K562 (cell line): ENCODE data around the gene CHD6. TPM values are rescaled to one million over a fixed set of nuclear protein-coding genes. Genes with fewer than 3 reads are reported as not detected.

Experiments
- BACH1 ChIP-seq: fragments of 200-800 bp; sonication (Bioruptor generic); IDR thresholded peaks from 2 replicates; pipeline ENCODE4 v1.6.1; 2016; ENCODE audit warnings: missing genetic modification characterization, missing compliant biosample characterization
- CBFA2T2 ChIP-seq: fragments of 450-650 bp; conservative IDR thresholded peaks from 2 replicates; pipeline ENCODE4 v1.6.1; 2017; ENCODE audit warnings: mild to moderate bottlenecking
- EGR1 ChIP-seq: fragments of 450-650 bp; conservative IDR thresholded peaks from 2 replicates; pipeline ENCODE4 v1.6.1; 2017; ENCODE audit warnings: mild to moderate bottlenecking
- KDM2B ChIP-seq: fragments of 250-450 bp; sonication (Bioruptor Pico); IDR thresholded peaks from 2 replicates; pipeline ENCODE4 v1.8.0; 2021; ENCODE audit warnings: mild to moderate bottlenecking, moderate library complexity
- MAFF ChIP-seq: IDR thresholded peaks from 2 replicates; pipeline ENCODE4 v1.6.1; 2012; ENCODE audit warnings: low read length, improper control_type of control experiment
- NEUROD1 ChIP-seq: fragments of 150-350 bp; IDR thresholded peaks from 2 replicates; pipeline ENCODE4 v1.6.1; 2014; ENCODE audit warnings: borderline replicate concordance, low read length, low read depth; ENCODE audit not compliant: partially characterized antibody
- NFE2L1 ChIP-seq: fragments of 450-650 bp; IDR thresholded peaks from 2 replicates; pipeline ENCODE4 v1.6.1; 2016; ENCODE audit warnings: missing genetic modification characterization, low read depth, mild to moderate bottlenecking, missing compliant biosample characterization, moderate library complexity, borderline replicate concordance
- NUFIP1 ChIP-seq: fragments of 450-650 bp; IDR thresholded peaks from 2 replicates; pipeline ENCODE4 v1.6.1; 2018; ENCODE audit not compliant: partially characterized antibody
- POLR2G ChIP-seq: fragments of 200-400 bp; formaldehyde crosslinking; IDR thresholded peaks from 2 replicates; pipeline ENCODE4 v1.6.1; 2017; ENCODE audit warnings: low read depth, mild to moderate bottlenecking, antibody characterized with exemption, low read length, moderate library complexity
- RBM34 ChIP-seq: fragments of 200-400 bp; formaldehyde crosslinking; IDR thresholded peaks from 2 replicates; pipeline ENCODE4 v1.6.1; 2018; ENCODE audit warnings: low read length, borderline replicate concordance; ENCODE audit not compliant: insufficient read depth
- SMARCC2 ChIP-seq: fragments of 450-650 bp; IDR thresholded peaks from 2 replicates; pipeline ENCODE4 v1.6.1; 2017; ENCODE audit warnings: antibody characterized with exemption, moderate library complexity, mild to moderate bottlenecking, low read depth
- SMARCE1 ChIP-seq: fragments of 450-650 bp; IDR thresholded peaks from 2 replicates; pipeline ENCODE4 v1.7.1; 2016; ENCODE audit warnings: mild to moderate bottlenecking
- WHSC1 ChIP-seq: IDR thresholded peaks from one replicate; pipeline ENCODE4 v1.6.1; 2012; ENCODE audit warnings: low read length, control low read depth, inconsistent platforms
- ZNF431 ChIP-seq: sonication (generic); formaldehyde crosslinking; IDR thresholded peaks from 2 replicates; pipeline ENCODE4 v1.8.0; 2022; ENCODE audit warnings: mild to moderate bottlenecking, missing genetic modification reagents
- polyA plus RNA-seq, 8 experiments: library from polyadenylated mRNA; depleted of rRNA in 4 of 8; stranded (reverse) in 5 of 8; unstranded in 3 of 8; fragments of >200 nt; fragmentation: Nextera tagmentation in 2 of 8; fragmentation: Illumina TruSeq in 1 of 8; extraction: Ambion mirVana in 2 of 8; extraction: Trizol in 1 of 8; gene quantifications; 2 replicates each; pipeline versions ENCODE4 v1.2.1 to v1.2.3, GENCODE V29; 2011 to 2014; ENCODE audit warnings: inconsistent platforms in 1 of 8, missing spikeins in 1 of 8
- total RNA-seq, 7 experiments: library from RNA; depleted of rRNA in 6 of 7; stranded (reverse); fragments of >200 nt in 6 of 7; fragmentation: Illumina TruSeq in 2 of 7; extraction: Trizol in 2 of 7; gene quantifications; 2 replicates each; pipeline versions ENCODE4 v1.2.1 to v1.2.3, GENCODE V29; 2011 to 2021; ENCODE audit warnings: low replicate concordance in 1 of 7
- TF ChIP-seq, protein P1 (sequence below), 2 experiments: fragments of 450-650 bp; conservative IDR thresholded peaks; 2 replicates each; pipeline ENCODE4 v1.6.1; 2017; ENCODE audit warnings: mild to moderate bottlenecking in 2 of 2, moderate library complexity in 2 of 2
- TF ChIP-seq, protein P2 (sequence below): sonication (generic); formaldehyde crosslinking; IDR thresholded peaks from 2 replicates; pipeline ENCODE4 v1.8.0; 2022; ENCODE audit warnings: mild to moderate bottlenecking, missing genetic modification reagents
- TF ChIP-seq, protein P3 (sequence below), 2 experiments: IDR thresholded peaks; 2 replicates each; pipeline ENCODE4 v1.6.1; 2012; ENCODE audit warnings: improper control_type of control experiment in 2 of 2, low read depth in 2 of 2, low read length in 2 of 2, borderline replicate concordance in 1 of 2
- TF ChIP-seq, protein P4 (sequence below): fragments of 150-350 bp; conservative IDR thresholded peaks from 2 replicates; pipeline ENCODE4 v1.6.1; 2014; ENCODE audit warnings: low read length
- TF ChIP-seq, protein P5 (sequence below): fragments of 250-450 bp; sonication (Bioruptor Pico); IDR thresholded peaks from 2 replicates; pipeline ENCODE4 v1.4.0; 2020; ENCODE audit warnings: mild to moderate bottlenecking, moderate library complexity, borderline replicate concordance

The CHD6 gene
- total and polyA plus RNA-seq, 9 of the 15 experiments (the other 6 are each of a cell fraction or from before 2014, with no cell fraction given): 3.9 to 24.2 (median 12.8) TPM

DNA sequence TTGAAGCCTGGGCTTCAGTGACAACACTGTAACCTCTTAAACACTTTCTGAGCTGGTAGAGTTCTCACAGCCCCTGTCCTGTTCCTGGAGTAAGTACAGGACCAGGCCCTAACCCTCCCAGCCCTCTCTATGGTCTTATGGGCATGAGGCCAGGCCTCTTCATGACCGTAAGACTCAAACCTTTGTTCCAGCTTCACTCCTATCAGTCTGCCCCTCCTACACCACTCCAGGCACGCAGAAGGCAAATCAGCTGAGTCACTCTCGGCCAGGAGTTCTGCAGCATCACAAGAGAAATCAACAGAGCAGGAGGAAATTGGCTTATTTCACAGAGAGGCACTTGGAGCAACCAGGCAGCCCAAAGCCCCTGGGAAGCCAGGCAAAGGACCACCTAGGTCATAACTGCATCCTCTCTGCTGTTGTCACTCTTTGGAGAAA is 25.3 kb upstream of the CHD6 start (continued):
- TF ChIP-seq NUFIP1 (no peak), CBFA2T2 (no peak), MAFF (peak; percentile 98), RBM34 (no peak), NEUROD1 (no peak), BACH1 (peak; percentile 93), NFE2L1 (peak; percentile 97), EGR1 (no peak), POLR2G (no peak), ZNF431 (CRISPR knock-in tag) (no peak), KDM2B (CRISPR knock-in tag) (no peak), WHSC1 (no peak), SMARCC2 (peak; percentile 35; the same call in 1 of the 2 replicates), SMARCE1 (peak; percentile 81; the same call in 1 of the 2 replicates)
- TF ChIP-seq, protein P1, sequence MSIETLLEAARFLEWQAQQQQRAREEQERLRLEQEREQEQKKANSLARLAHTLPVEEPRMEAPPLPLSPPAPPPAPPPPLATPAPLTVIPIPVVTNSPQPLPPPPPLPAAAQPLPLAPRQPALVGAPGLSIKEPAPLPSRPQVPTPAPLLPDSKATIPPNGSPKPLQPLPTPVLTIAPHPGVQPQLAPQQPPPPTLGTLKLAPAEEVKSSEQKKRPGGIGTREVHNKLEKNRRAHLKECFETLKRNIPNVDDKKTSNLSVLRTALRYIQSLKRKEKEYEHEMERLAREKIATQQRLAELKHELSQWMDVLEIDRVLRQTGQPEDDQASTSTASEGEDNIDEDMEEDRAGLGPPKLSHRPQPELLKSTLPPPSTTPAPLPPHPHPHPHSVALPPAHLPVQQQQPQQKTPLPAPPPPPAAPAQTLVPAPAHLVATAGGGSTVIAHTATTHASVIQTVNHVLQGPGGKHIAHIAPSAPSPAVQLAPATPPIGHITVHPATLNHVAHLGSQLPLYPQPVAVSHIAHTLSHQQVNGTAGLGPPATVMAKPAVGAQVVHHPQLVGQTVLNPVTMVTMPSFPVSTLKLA (conservative IDR thresholded peaks at IDR 0.05): 0 out of 4 replicates have a peak, but pooled peaks of 1 of the 2 experiments have one; percentile 19
- TF ChIP-seq, protein P2, sequence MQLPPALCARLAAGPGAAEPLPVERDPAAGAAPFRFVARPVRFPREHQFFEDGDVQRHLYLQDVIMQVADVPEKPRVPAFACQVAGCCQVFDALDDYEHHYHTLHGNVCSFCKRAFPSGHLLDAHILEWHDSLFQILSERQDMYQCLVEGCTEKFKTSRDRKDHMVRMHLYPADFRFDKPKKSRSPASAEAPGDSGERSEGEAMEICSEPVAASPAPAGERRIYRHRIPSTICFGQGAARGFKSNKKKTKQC (CRISPR knock-in tag): no peak
- TF ChIP-seq, protein P3, sequence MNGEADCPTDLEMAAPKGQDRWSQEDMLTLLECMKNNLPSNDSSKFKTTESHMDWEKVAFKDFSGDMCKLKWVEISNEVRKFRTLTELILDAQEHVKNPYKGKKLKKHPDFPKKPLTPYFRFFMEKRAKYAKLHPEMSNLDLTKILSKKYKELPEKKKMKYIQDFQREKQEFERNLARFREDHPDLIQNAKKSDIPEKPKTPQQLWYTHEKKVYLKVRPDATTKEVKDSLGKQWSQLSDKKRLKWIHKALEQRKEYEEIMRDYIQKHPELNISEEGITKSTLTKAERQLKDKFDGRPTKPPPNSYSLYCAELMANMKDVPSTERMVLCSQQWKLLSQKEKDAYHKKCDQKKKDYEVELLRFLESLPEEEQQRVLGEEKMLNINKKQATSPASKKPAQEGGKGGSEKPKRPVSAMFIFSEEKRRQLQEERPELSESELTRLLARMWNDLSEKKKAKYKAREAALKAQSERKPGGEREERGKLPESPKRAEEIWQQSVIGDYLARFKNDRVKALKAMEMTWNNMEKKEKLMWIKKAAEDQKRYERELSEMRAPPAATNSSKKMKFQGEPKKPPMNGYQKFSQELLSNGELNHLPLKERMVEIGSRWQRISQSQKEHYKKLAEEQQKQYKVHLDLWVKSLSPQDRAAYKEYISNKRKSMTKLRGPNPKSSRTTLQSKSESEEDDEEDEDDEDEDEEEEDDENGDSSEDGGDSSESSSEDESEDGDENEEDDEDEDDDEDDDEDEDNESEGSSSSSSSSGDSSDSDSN (IDR thresholded peaks at IDR 0.05; ENCODE audit: borderline replicate concordance in 1 of 2, low read depth in 2 of 2, low read length in 2 of 2): peak in 1 of 2 experiments; percentile 65; a peak in 1 of 4 replicates
- TF ChIP-seq, protein P4, sequence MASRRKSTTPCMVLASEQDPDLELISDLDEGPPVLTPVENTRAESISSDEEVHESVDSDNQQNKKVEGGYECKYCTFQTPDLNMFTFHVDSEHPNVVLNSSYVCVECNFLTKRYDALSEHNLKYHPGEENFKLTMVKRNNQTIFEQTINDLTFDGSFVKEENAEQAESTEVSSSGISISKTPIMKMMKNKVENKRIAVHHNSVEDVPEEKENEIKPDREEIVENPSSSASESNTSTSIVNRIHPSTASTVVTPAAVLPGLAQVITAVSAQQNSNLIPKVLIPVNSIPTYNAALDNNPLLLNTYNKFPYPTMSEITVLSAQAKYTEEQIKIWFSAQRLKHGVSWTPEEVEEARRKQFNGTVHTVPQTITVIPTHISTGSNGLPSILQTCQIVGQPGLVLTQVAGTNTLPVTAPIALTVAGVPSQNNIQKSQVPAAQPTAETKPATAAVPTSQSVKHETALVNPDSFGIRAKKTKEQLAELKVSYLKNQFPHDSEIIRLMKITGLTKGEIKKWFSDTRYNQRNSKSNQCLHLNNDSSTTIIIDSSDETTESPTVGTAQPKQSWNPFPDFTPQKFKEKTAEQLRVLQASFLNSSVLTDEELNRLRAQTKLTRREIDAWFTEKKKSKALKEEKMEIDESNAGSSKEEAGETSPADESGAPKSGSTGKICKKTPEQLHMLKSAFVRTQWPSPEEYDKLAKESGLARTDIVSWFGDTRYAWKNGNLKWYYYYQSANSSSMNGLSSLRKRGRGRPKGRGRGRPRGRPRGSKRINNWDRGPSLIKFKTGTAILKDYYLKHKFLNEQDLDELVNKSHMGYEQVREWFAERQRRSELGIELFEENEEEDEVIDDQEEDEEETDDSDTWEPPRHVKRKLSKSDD: no peak
- TF ChIP-seq, protein P5, sequence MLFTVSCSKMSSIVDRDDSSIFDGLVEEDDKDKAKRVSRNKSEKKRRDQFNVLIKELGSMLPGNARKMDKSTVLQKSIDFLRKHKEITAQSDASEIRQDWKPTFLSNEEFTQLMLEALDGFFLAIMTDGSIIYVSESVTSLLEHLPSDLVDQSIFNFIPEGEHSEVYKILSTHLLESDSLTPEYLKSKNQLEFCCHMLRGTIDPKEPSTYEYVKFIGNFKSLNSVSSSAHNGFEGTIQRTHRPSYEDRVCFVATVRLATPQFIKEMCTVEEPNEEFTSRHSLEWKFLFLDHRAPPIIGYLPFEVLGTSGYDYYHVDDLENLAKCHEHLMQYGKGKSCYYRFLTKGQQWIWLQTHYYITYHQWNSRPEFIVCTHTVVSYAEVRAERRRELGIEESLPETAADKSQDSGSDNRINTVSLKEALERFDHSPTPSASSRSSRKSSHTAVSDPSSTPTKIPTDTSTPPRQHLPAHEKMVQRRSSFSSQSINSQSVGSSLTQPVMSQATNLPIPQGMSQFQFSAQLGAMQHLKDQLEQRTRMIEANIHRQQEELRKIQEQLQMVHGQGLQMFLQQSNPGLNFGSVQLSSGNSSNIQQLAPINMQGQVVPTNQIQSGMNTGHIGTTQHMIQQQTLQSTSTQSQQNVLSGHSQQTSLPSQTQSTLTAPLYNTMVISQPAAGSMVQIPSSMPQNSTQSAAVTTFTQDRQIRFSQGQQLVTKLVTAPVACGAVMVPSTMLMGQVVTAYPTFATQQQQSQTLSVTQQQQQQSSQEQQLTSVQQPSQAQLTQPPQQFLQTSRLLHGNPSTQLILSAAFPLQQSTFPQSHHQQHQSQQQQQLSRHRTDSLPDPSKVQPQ (CRISPR knock-in tag): no peak
